ENCODE data around the gene QKI.

QKI gene

GRCh38 chr6:163608204-163608644 is 193.7 kb downstream of the QKI start:
- TF ChIP-seq CTCF (IDR thresholded peaks at IDR 0.05; ENCODE audit: insufficient read depth, missing control alignments), result no peak
- DNase-seq (ENCODE audit: insufficient read length, low spot score) (no peak), FAIRE-seq (no peak)

- no peak for TF ChIP-seq CTCF (IDR thresholded peaks at IDR 0.05; ENCODE audit: insufficient read depth, missing control alignments)
- FAIRE-seq, result no peak
- no peak for DNase-seq (ENCODE audit: insufficient read length, low spot score)
Observed at GRCh38 chr6:163612200-163612599, 197.7 kb downstream of the QKI start.

GRCh38 chr6:163613025-163613424 is 198.5 kb downstream of the QKI start:
- TF ChIP-seq CTCF (IDR thresholded peaks at IDR 0.05; ENCODE audit: insufficient read depth, missing control alignments), result no peak
- FAIRE-seq (no peak), DNase-seq (ENCODE audit: insufficient read length, low spot score) (no peak)

GRCh38 chr6:163613668-163614067 is 199.2 kb downstream of the QKI start:
- FAIRE-seq, result no peak
- TF ChIP-seq CTCF (IDR thresholded peaks at IDR 0.05; ENCODE audit: insufficient read depth, missing control alignments), result no peak
- no peak for DNase-seq (ENCODE audit: insufficient read length, low spot score)

GRCh38 chr6:163616452-163616851 is 201.9 kb downstream of the QKI start:
- DNase-seq (ENCODE audit: insufficient read length, low spot score) (no peak), FAIRE-seq (no peak)
- no peak for TF ChIP-seq CTCF (IDR thresholded peaks at IDR 0.05; ENCODE audit: insufficient read depth, missing control alignments)

- FAIRE-seq (no peak), DNase-seq (ENCODE audit: insufficient read length, low spot score) (no peak)
- no peak for TF ChIP-seq CTCF (IDR thresholded peaks at IDR 0.05; ENCODE audit: insufficient read depth, missing control alignments)
Observed at GRCh38 chr6:163617549-163617948, 203.0 kb downstream of the QKI start.

GRCh38 chr6:163620101-163620500 is 205.6 kb downstream of the QKI start:
- DNase-seq (ENCODE audit: insufficient read length, low spot score) (no peak), FAIRE-seq (no peak)
- TF ChIP-seq CTCF (IDR thresholded peaks at IDR 0.05; ENCODE audit: insufficient read depth, missing control alignments), result no peak
